Psoas muscle (tissue), 8 donors: Measurements from ENCODE around the gene REPIN1. TPM values are rescaled to one million over a fixed set of nuclear protein-coding genes. Genes with fewer than 3 reads are reported as not detected.

Source experiments
- ATAC-seq, 4 donors: fragments of 200-7000 bp; cut with Tn5 transposase; one replicate each; pipeline ENCODE4 v1.9.1; 2020; ENCODE audit warnings: moderate library complexity in 3 of 4, mild to moderate bottlenecking in 2 of 4
- DNase-seq, 2 donors: peaks; one replicate each; pipeline ENCODE4 v3.0.0-alpha.2; 2020
- H3K27ac ChIP-seq: fragments of 200-600 bp; one replicate; pipeline ENCODE4 v1.8.0; 2022
- H3K27me3 ChIP-seq, 3 donors: fragments of 200-600 bp in 1 of 3; one replicate each; pipeline versions ENCODE4 v1.6.1 to v1.8.0; 2013 to 2022; ENCODE audit warnings: low read length in 2 of 3, mild to moderate bottlenecking in 2 of 3, moderate library complexity in 1 of 3; ENCODE audit not compliant: insufficient read depth in 3 of 3
- H3K36me3 ChIP-seq, 2 donors: fragments of 200-600 bp in 1 of 2; one replicate each; pipeline versions ENCODE4 v1.6.1 to v1.8.0; 2013 to 2022; ENCODE audit warnings: low read depth in 1 of 2, mild to moderate bottlenecking in 1 of 2, moderate library complexity in 1 of 2; ENCODE audit not compliant: insufficient read depth in 1 of 2
- H3K4me1 ChIP-seq: fragments of 200-600 bp; one replicate; pipeline ENCODE4 v1.8.0; 2022
- H3K4me3 ChIP-seq: fragments of 200-600 bp; one replicate; pipeline ENCODE4 v1.8.0; 2022; ENCODE audit warnings: mild to moderate bottlenecking
- H3K9me3 ChIP-seq: fragments of 200-600 bp; one replicate; pipeline ENCODE4 v1.8.0; 2022
- CTCF ChIP-seq: fragments of 200-600 bp; IDR thresholded peaks from one replicate; pipeline ENCODE4 v1.8.0; 2022; ENCODE audit warnings: antibody characterized with exemption
- WGBS, 3 donors: extraction: QIAGEN DNeasy Blood & Tissue Kit; methylation state at CpG; one replicate each; pipeline versions ENCODE4 v1.1.6 to v1.1.7; 2013; 5-methylcytosine and 5-hydroxymethylcytosine counted together
- intact Hi-C, 2 donors: fragments of 100-400 bp; cut with DNase I; formaldehyde crosslinking; loops; one replicate each; pipeline versions ENCODE4 v1.11.0 to v1.14.2; 2022
- polyA plus RNA-seq, 3 donors: library from polyadenylated mRNA; stranded (reverse); fragments of 200-250 nt; gene quantifications; one replicate each; pipeline ENCODE4 v1.2.3, GENCODE V29; 2013
- total RNA-seq, 4 donors: library from RNA; stranded (reverse); fragmentation: NEBNext Ultra II Directional in 2 of 4; extraction: Animal tissue kit (Norgen Biotek cat#: 25700) in 2 of 4; gene quantifications; one replicate each; pipeline versions ENCODE4 v1.2.1 to v1.2.4, GENCODE V29; 2021 to 2023
- donor health status: healthy with polysubstance abuse.
- donor health status: DM: no; HTN: no; CAD: no; lungs with moderate emphysema.
- donor health status: Bipolar disorder and iron deficiency.
- donor health status: healthy.
- donor health status: DM: yes; HTN: yes; CAD: no.
- donor health status: DM: no; HTN: no; CAD: no.
- donor health status: DM: no; HTN: no; CAD: no.
- donor health status: DM: yes; HTN: yes; CAD: no.

REPIN1 gene
- total and polyA plus RNA-seq, 7 donors, result 80.2 to 212 (median 129) TPM

GRCh38 chr7:150322833-150323681 is 45.6 kb upstream of the REPIN1 start, which contains the start of the genes ACTR3C and LRRC61:
Gene ACTR3C, minus strand, starts transcription at chr7:150323545. Its CDS starts 28,249 bp downstream, at chr7:150295296.
Gene LRRC61, plus strand, starts transcription at chr7:150323355. Its CDS starts 13,507 bp downstream, at chr7:150336862.
- Histone ChIP-seq H3K4me1 (no peaks in the 10 kb centered on the region), H3K27me3 (peaks cover 0 to 5% (median 3%) of the 10 kb centered on the region in 3 donors), H3K9me3 (no peaks in the 10 kb centered on the region), H3K36me3 (peaks cover 0 to 3% of the 10 kb centered on the region in 2 donors), H3K4me3 (peak within 1 kb of the TSS; percentile 78), H3K27ac (peak within 1 kb of the TSS; percentile 69)
- DNase-seq (peak in 1 of 2 donors; percentile 59), ATAC-seq (peak; percentile 74 to 78 (median 77))
- intact Hi-C loops, result no loop called here
- peak; percentile 10 for TF ChIP-seq CTCF
- 12 to 16% (median 13%) methylated on average over 74 to 82 of the region's 82 CpGs for WGBS, 3 donors

- Histone ChIP-seq H3K9me3 (no peaks in the 10 kb centered on the region), H3K27me3 (peaks cover 0 to 5% (median 3%) of the 10 kb centered on the region in 3 donors), H3K36me3 (peaks cover 0 to 3% of the 10 kb centered on the region in 2 donors), H3K4me1 (no peaks in the 10 kb centered on the region), H3K4me3 (peak overlapping the region; percentile 78), H3K27ac (no peak overlapping the region)
- 26 to 29% (median 28%) methylated on average over 16 of the region's 16 CpGs for WGBS, 3 donors
- intact Hi-C loops, result no loop called here
- DNase-seq (no peak), ATAC-seq (peak in 3 of 4 donors; percentile 12 to 39 (median 23))
- TF ChIP-seq CTCF, result no peak
These were observed 44.8 kb upstream of the REPIN1 start for GRCh38 chr7:150323682-150324372.

GRCh38 chr7:150324373-150324961 is 44.2 kb upstream of the REPIN1 start:
- ATAC-seq (no peak), DNase-seq (no peak)
- H3K9me3 ChIP-seq, result no peaks in the 10 kb centered on the region
- H3K4me3 ChIP-seq, result peak overlapping the region; percentile 78
- 72 to 78% (median 72%) methylated on average over 12 of the region's 12 CpGs for WGBS, 3 donors
- H3K27ac ChIP-seq, result no peak overlapping the region
- TF ChIP-seq CTCF, result no peak
- intact Hi-C loops, result no loop called here
- peaks cover 0 to 3% of the 10 kb centered on the region in 2 donors for H3K36me3 ChIP-seq
- H3K4me1 ChIP-seq, result no peaks in the 10 kb centered on the region
- H3K27me3 ChIP-seq, result peaks cover 0 to 5% (median 3%) of the 10 kb centered on the region in 3 donors

- no peak overlapping the region for H3K4me3 ChIP-seq
- WGBS, 3 donors, result 63 to 85% (median 64%) methylated on average over 10 of the region's 10 CpGs
- H3K9me3 ChIP-seq, result no peaks in the 10 kb centered on the region
- peak in 1 of 2 donors; percentile 61 for DNase-seq
- H3K4me1 ChIP-seq, result no peaks in the 10 kb centered on the region
- ATAC-seq, result peak; percentile 27 to 45 (median 34)
- peaks cover 0 to 5% (median 3%) of the 10 kb centered on the region in 3 donors for H3K27me3 ChIP-seq
- peaks cover 0 to 3% of the 10 kb centered on the region in 2 donors for H3K36me3 ChIP-seq
- peak overlapping the region; percentile 23 for H3K27ac ChIP-seq
- intact Hi-C loops, result no loop called here
- TF ChIP-seq CTCF, result no peak
These were observed 43.5 kb upstream of the REPIN1 start for GRCh38 chr7:150325110-150325611.
